CD4-positive, alpha-beta T cell treated with Interleukin-10 for 1 hour (primary cell): ENCODE results near the gene NPY1R.

Source experiments
- DNase-seq: peaks from one replicate; pipeline ENCODE4 v3.0.0-alpha.2; 2020

Gene NPY1R

GRCh38 chr4:163274861-163275260 lies 57.5 kb downstream of the NPY1R start:
- DNase-seq: no peak
